CD14-positive monocyte (primary cell): ENCODE measurements around the gene CAPN13. TPM values are rescaled to one million over a fixed set of nuclear protein-coding genes. Genes with fewer than 3 reads are reported as not detected.

ENCODE experiments used
- DNase-seq, 3 donors: peaks; one replicate each; pipeline ENCODE4 v3.0.0-alpha.2; 2011 to 2022
- H2AFZ ChIP-seq: 2 replicates; pipeline ENCODE4 v1.6.0; 2012; ENCODE audit warnings: mild to moderate bottlenecking, low read depth, low read length, inconsistent platforms; ENCODE audit not compliant: insufficient read depth, poor library complexity, severe bottlenecking
- H3K27ac ChIP-seq, 2 donors: 1 replicate in 1 of 2; 2 replicates in 1 of 2; pipeline ENCODE4 v1.5.1; 2012 to 2013; ENCODE audit warnings: low read length in 2 of 2, control low read depth in 1 of 2, inconsistent platforms in 1 of 2, low read depth in 1 of 2, mild to moderate bottlenecking in 1 of 2
- H3K27me3 ChIP-seq, 2 donors: one replicate each; pipeline versions ENCODE4 v1.6.0 to v1.6.1; 2011 to 2013; ENCODE audit warnings: low read length in 2 of 2; ENCODE audit not compliant: control insufficient read depth in 2 of 2, insufficient read depth in 2 of 2
- H3K36me3 ChIP-seq, 2 donors: replicated peaks in 1 of 2; 1 replicate in 1 of 2; 2 replicates in 1 of 2; pipeline versions ENCODE4 v1.5.1 to v1.6.1; 2012 to 2013; ENCODE audit warnings: low read length in 2 of 2, control low read depth in 1 of 2, inconsistent platforms in 1 of 2, mild to moderate bottlenecking in 1 of 2; ENCODE audit not compliant: insufficient read depth in 2 of 2, control insufficient read depth in 1 of 2
- H3K4me1 ChIP-seq, 2 donors: 1 replicate in 1 of 2; 2 replicates in 1 of 2; pipeline versions ENCODE4 v1.5.1 to v1.6.1; 2012 to 2013; ENCODE audit warnings: low read length in 2 of 2, control low read depth in 1 of 2, inconsistent platforms in 1 of 2, mild to moderate bottlenecking in 1 of 2, moderate library complexity in 1 of 2; ENCODE audit not compliant: insufficient read depth in 2 of 2, control insufficient read depth in 1 of 2
- H3K4me2 ChIP-seq: replicated peaks from 2 replicates; pipeline ENCODE3; 2012; ENCODE audit warnings: low read length, moderate library complexity, mild to moderate bottlenecking; ENCODE audit not compliant: poor library complexity, severe bottlenecking; ENCODE audit errors: extremely low read depth
- H3K4me3 ChIP-seq, 3 experiments: fragments of 200-600 bp in 1 of 3; sonication (generic) in 1 of 3; replicated peaks in 1 of 3; 1 replicate in 2 of 3; 2 replicates in 1 of 3; pipeline ENCODE4 v1.5.1; 2011 to 2013; ENCODE audit warnings: low read length in 3 of 3, mild to moderate bottlenecking in 3 of 3, control low read depth in 2 of 3, low read depth in 2 of 3, inconsistent platforms in 1 of 3, moderate library complexity in 1 of 3
- H3K79me2 ChIP-seq: 2 replicates; pipeline ENCODE4 v1.6.0; 2012; ENCODE audit warnings: mild to moderate bottlenecking, control low read depth, inconsistent platforms, low read length, moderate library complexity; ENCODE audit not compliant: insufficient read depth
- H3K9ac ChIP-seq: 2 replicates; pipeline ENCODE4 v1.6.0; 2017; ENCODE audit warnings: low read length, mild to moderate bottlenecking; ENCODE audit not compliant: insufficient read depth, poor library complexity, severe bottlenecking
- H3K9me3 ChIP-seq, 2 donors: replicated peaks in 1 of 2; 1 replicate in 1 of 2; 2 replicates in 1 of 2; pipeline versions ENCODE4 v1.5.1 to v1.6.1; 2012 to 2013; ENCODE audit warnings: low read length in 2 of 2, control low read depth in 1 of 2; ENCODE audit not compliant: control insufficient read depth in 1 of 2, insufficient read depth in 1 of 2
- H4K20me1 ChIP-seq: 2 replicates; pipeline ENCODE4 v1.6.0; 2012; ENCODE audit warnings: mild to moderate bottlenecking, low read length, control low read depth, moderate library complexity; ENCODE audit not compliant: insufficient read depth
- H3K27ac Mint-ChIP-seq, 7 donors: one replicate each; pipeline ENCODE4 v1.8.0; 2020; ENCODE audit warnings: mild to moderate bottlenecking in 7 of 7, mixed read lengths in 7 of 7, moderate library complexity in 6 of 7, inconsistent platforms in 2 of 7
- H3K27me3 Mint-ChIP-seq, 3 donors: one replicate each; pipeline ENCODE4 v1.8.0; 2021 to 2022; ENCODE audit warnings: low read depth in 3 of 3, mild to moderate bottlenecking in 3 of 3, mixed read lengths in 3 of 3, moderate library complexity in 3 of 3, inconsistent platforms in 1 of 3
- H3K36me3 Mint-ChIP-seq, 2 donors: one replicate each; pipeline ENCODE4 v1.8.0; 2020; ENCODE audit warnings: mixed read lengths in 2 of 2, inconsistent platforms in 1 of 2, mild to moderate bottlenecking in 1 of 2
- H3K4me1 Mint-ChIP-seq: one replicate; pipeline ENCODE4 v1.8.0; 2020; ENCODE audit warnings: mild to moderate bottlenecking, mixed read lengths
- H3K4me3 Mint-ChIP-seq, 2 donors: one replicate each; pipeline ENCODE4 v1.8.0; 2020; ENCODE audit warnings: mild to moderate bottlenecking in 2 of 2, mixed read lengths in 2 of 2, moderate library complexity in 1 of 2
- H3K9me3 Mint-ChIP-seq, 7 donors: one replicate each; pipeline ENCODE4 v1.8.0; 2020 to 2022; ENCODE audit warnings: mixed read lengths in 7 of 7, mild to moderate bottlenecking in 6 of 7, moderate library complexity in 6 of 7, inconsistent platforms in 2 of 7
- CTCF ChIP-seq: fragments of 200-600 bp; IDR thresholded peaks from one replicate; pipeline ENCODE4 v1.8.0; 2022; ENCODE audit warnings: antibody characterized with exemption, mild to moderate bottlenecking
- WGBS: methylation state at CpG from one replicate; pipeline ENCODE4 v1.1.5; 2013; ENCODE audit warnings: missing lambda C conversion rate; ENCODE audit not compliant: insufficient coverage; 5-methylcytosine and 5-hydroxymethylcytosine counted together
- intact Hi-C, 2 donors: fragments of 100-400 bp; cut with micrococcal nuclease; formaldehyde crosslinking; loops; one replicate each; pipeline versions ENCODE4 v1.15.0 to v1.15.1; 2023
- polyA plus RNA-seq, 3 donors: library from polyadenylated mRNA; depleted of rRNA in 1 of 3; unstranded in 2 of 3; stranded (reverse) in 1 of 3; fragments of 300-500 nt in 2 of 3; fragments of >200 nt in 1 of 3; fragmentation: Illumina TruSeq in 2 of 3; gene quantifications; 1 replicate in 2 of 3; 2 replicates in 1 of 3; pipeline ENCODE4 v1.2.3, GENCODE V29; 2012 to 2021

CAPN13 gene
- polyA plus RNA-seq, 3 donors, result not detected

- no peak for TF ChIP-seq CTCF
Observed at GRCh38 chr2:30786923-30787685, 20.1 kb downstream of the CAPN13 start.

GRCh38 chr2:30784682-30785081 is 22.6 kb downstream of the CAPN13 start:
- H3K27me3 Mint-ChIP-seq, result peaks cover 1 to 6% (median 3%) of the 10 kb centered on the region in 3 donors

More at GRCh38 chr2:30786923-30787685, 20.1 kb downstream of the CAPN13 start:
- Histone ChIP-seq H2AFZ (no peak overlapping the region), H3K4me2 (no peak overlapping the region), H3K27me3 (no peaks in the 10 kb centered on the region), H3K9me3 (no peaks in the 10 kb centered on the region), H3K27ac (no peak overlapping the region), H3K4me3 (no peak overlapping the region), H3K79me2 (no peaks in the 10 kb centered on the region), H3K4me1 (peaks cover 9 to 10% of the 10 kb centered on the region in 2 donors), H3K36me3 (no peaks in the 10 kb centered on the region), H3K9ac (no peak overlapping the region), H4K20me1 (no peaks in the 10 kb centered on the region)
- no peak overlapping the region for H3K27ac Mint-ChIP-seq
- no peak for DNase-seq
- intact Hi-C loops, result no loop called here
- WGBS, result 88% methylated on average over 8 of the region's 12 CpGs
- H3K4me1 Mint-ChIP-seq, result peaks cover 12% of the 10 kb centered on the region
- H3K9me3 Mint-ChIP-seq, result no peaks in the 10 kb centered on the region
- no peaks in the 10 kb centered on the region for H3K36me3 Mint-ChIP-seq
- peaks cover 1 to 6% (median 3%) of the 10 kb centered on the region in 3 donors for H3K27me3 Mint-ChIP-seq
- no peak overlapping the region for H3K4me3 Mint-ChIP-seq

More at GRCh38 chr2:30784682-30785081, 22.6 kb downstream of the CAPN13 start:
- H3K27ac ChIP-seq, result no peak overlapping the region
- peaks cover 8% of the 10 kb centered on the region for H3K4me1 Mint-ChIP-seq
- H3K9me3 Mint-ChIP-seq, result peaks cover 0 to 3% (median 0%) of the 10 kb centered on the region in 7 donors
- no peaks in the 10 kb centered on the region for H4K20me1 ChIP-seq
- no peak overlapping the region for H3K9ac ChIP-seq
- H3K4me2 ChIP-seq, result no peak overlapping the region
- H3K27me3 ChIP-seq, result no peaks in the 10 kb centered on the region
- intact Hi-C loops, result no loop called here
- DNase-seq, result no peak
- H3K9me3 ChIP-seq, result no peaks in the 10 kb centered on the region
- no peak overlapping the region for H3K27ac Mint-ChIP-seq
- no peak overlapping the region for H3K4me3 Mint-ChIP-seq
- H3K79me2 ChIP-seq, result no peaks in the 10 kb centered on the region
- no peak overlapping the region for H2AFZ ChIP-seq
- no peak for TF ChIP-seq CTCF
- H3K36me3 ChIP-seq, result no peaks in the 10 kb centered on the region
- WGBS, result 100% methylated on average over 2 of the region's 3 CpGs
- H3K4me3 ChIP-seq, result no peak overlapping the region
- H3K36me3 Mint-ChIP-seq, result no peaks in the 10 kb centered on the region
- H3K4me1 ChIP-seq, result peaks cover 5 to 8% of the 10 kb centered on the region in 2 donors
